Natural killer cell (primary cell): ENCODE measurements around the gene GAS2. TPM values are rescaled to one million over a fixed set of nuclear protein-coding genes. Genes with fewer than 3 reads are reported as not detected.
"Not testable (repeated sequence)": the region's sequence is repeated elsewhere in the genome, so short reads cannot be mapped to it uniquely, and the experiment has no call there.

ENCODE experiments used
- ATAC-seq, 3 donors: fragments of 150-1000 bp in 2 of 3; fragments of 200-7000 bp in 1 of 3; cut with Tn5 transposase; 1 replicate in 1 of 3; 2 replicates in 2 of 3; pipeline ENCODE4 v1.10.0; 2021; ENCODE audit warnings: mild to moderate bottlenecking in 2 of 3, moderate library complexity in 2 of 3
- DNase-seq, 2 donors: peaks; one replicate each; pipeline versions ENCODE4 v3.0.0 to v3.0.0-alpha.2; 2013 to 2021; ENCODE audit warnings: mixed read lengths in 1 of 2
- H3K27ac ChIP-seq: one replicate; pipeline ENCODE4 v1.5.1; 2013; ENCODE audit warnings: mild to moderate bottlenecking, low read length
- H3K27me3 ChIP-seq: one replicate; pipeline ENCODE4 v1.6.1; 2013; ENCODE audit warnings: low read length; ENCODE audit not compliant: control insufficient read depth, insufficient read depth
- H3K36me3 ChIP-seq: one replicate; pipeline ENCODE4 v1.6.1; 2013; ENCODE audit warnings: low read length; ENCODE audit not compliant: control insufficient read depth, insufficient read depth
- H3K4me1 ChIP-seq: one replicate; pipeline ENCODE4 v1.6.1; 2013; ENCODE audit warnings: low read length; ENCODE audit not compliant: control insufficient read depth, insufficient read depth
- H3K4me3 ChIP-seq: one replicate; pipeline ENCODE4 v1.5.1; 2013; ENCODE audit warnings: low read length
- H3K9me3 ChIP-seq: one replicate; pipeline ENCODE4 v1.6.1; 2013; ENCODE audit warnings: low read length; ENCODE audit not compliant: control insufficient read depth, insufficient read depth
- H3K27ac Mint-ChIP-seq, 2 donors: one replicate each; pipeline ENCODE4 v1.8.0; 2022; ENCODE audit warnings: mild to moderate bottlenecking in 2 of 2, mixed read lengths in 2 of 2, moderate library complexity in 1 of 2
- H3K27me3 Mint-ChIP-seq, 2 donors: one replicate each; pipeline ENCODE4 v1.8.0; 2022; ENCODE audit warnings: low read depth in 2 of 2, mixed read lengths in 2 of 2
- H3K36me3 Mint-ChIP-seq: one replicate; pipeline ENCODE4 v1.8.0; 2022; ENCODE audit warnings: mixed read lengths
- H3K4me1 Mint-ChIP-seq, 2 donors: one replicate each; pipeline ENCODE4 v1.8.0; 2022; ENCODE audit warnings: mixed read lengths in 2 of 2
- H3K4me3 Mint-ChIP-seq: one replicate; pipeline ENCODE4 v1.8.0; 2022; ENCODE audit warnings: mild to moderate bottlenecking, moderate library complexity, mixed read lengths
- H3K9me3 Mint-ChIP-seq, 2 donors: one replicate each; pipeline ENCODE4 v1.8.0; 2022; ENCODE audit warnings: mixed read lengths in 2 of 2
- CTCF ChIP-seq: fragments of 200-600 bp; IDR thresholded peaks from one replicate; pipeline ENCODE4 v1.8.0; 2022; ENCODE audit warnings: antibody characterized with exemption
- WGBS: methylation state at CpG from one replicate; pipeline ENCODE4 v1.1.7; 2013; ENCODE audit warnings: missing lambda C conversion rate; ENCODE audit not compliant: insufficient coverage; 5-methylcytosine and 5-hydroxymethylcytosine counted together
- intact Hi-C: fragments of 100-400 bp; cut with micrococcal nuclease; formaldehyde crosslinking; loops from one replicate; pipeline ENCODE4 v1.14.2; 2022
- total RNA-seq, 4 donors: library from RNA; stranded (reverse); fragments of 120-200 nt in 1 of 4; gene quantifications; one replicate each; pipeline versions ENCODE4 v1.2.3 to v1.2.4, GENCODE V29; 2013 to 2022

The GAS2 gene
- total RNA-seq, 3 donors from 2014 or later (not counting 1 experiment from before 2014, with no cell fraction given) = 2.0 to 3.5 (median 2.5) TPM

DNA sequence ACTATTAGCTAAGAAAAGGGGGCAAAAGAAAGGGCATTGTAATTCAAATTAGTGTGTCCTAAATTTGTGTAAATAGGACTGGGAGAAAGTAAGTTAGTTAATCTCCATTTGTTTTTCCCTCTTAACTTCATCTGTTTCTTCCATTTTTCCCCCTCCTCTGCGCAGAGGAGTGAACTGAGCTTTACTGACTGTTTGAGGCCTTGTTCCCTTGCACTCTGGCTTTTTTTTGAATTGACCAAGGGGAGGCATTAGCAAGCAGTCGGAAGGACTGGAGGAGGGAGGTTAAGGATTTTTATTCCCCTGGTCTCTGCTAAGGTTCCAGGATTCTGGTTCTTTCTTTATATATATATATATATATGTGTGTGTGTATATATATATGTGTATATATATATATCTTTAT is 25.5 kb upstream of the GAS2 start:
- intact Hi-C loops = no loop called here
- Mint-ChIP-seq H3K36me3 (no peaks in the 10 kb centered on the region), H3K9me3 (no peaks in the 10 kb centered on the region), H3K4me1 (no peaks in the 10 kb centered on the region), H3K27ac (no peak overlapping the region), H3K27me3 (no peaks in the 10 kb centered on the region), H3K4me3 (no peak overlapping the region)
- no peak overlapping the region for H3K4me3 ChIP-seq
- H3K36me3 ChIP-seq = no peaks in the 10 kb centered on the region
- no peak for ATAC-seq
- H3K27ac ChIP-seq = no peak overlapping the region
- WGBS = no CpG with 5 or more reads among the region's 2 CpGs
- no peak for DNase-seq
- H3K27me3 ChIP-seq = no peaks in the 10 kb centered on the region
- no peaks in the 10 kb centered on the region for H3K4me1 ChIP-seq
- no peak for TF ChIP-seq CTCF
- H3K9me3 ChIP-seq = no peaks in the 10 kb centered on the region

DNA sequence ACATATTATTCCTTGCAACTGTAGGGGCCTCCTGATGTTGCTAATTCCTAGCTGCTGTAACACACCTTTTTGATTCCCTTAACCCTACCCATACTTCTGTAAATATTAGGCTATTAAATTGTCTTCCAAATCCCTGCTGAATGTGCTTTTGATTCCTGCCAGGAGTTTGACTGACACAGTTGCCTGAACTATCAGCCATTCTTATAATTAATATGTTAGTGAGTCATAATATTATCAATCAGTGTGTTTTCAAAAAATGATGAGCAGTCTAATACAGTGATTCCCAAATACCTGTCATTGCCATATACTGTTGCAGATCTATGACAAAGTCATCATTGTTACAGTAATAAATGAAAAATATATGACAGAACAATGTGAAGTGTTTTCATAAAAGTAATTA is 24.9 kb upstream of the GAS2 start:
- H3K36me3 ChIP-seq = no peaks in the 10 kb centered on the region
- no peak overlapping the region for H3K4me3 ChIP-seq
- intact Hi-C loops = no loop called here
- TF ChIP-seq CTCF = no peak
- no peaks in the 10 kb centered on the region for H3K9me3 ChIP-seq
- no peaks in the 10 kb centered on the region for H3K27me3 ChIP-seq
- no peak overlapping the region for H3K27ac ChIP-seq
- Mint-ChIP-seq H3K4me1 (no peaks in the 10 kb centered on the region), H3K27me3 (no peaks in the 10 kb centered on the region), H3K36me3 (no peaks in the 10 kb centered on the region), H3K4me3 (no peak overlapping the region), H3K9me3 (no peaks in the 10 kb centered on the region), H3K27ac (no peak overlapping the region)
- no peak for ATAC-seq
- no peak for DNase-seq
- H3K4me1 ChIP-seq = no peaks in the 10 kb centered on the region

GRCh38 chr11:22652346-22652745 is 14.1 kb upstream of the GAS2 start:
- H3K27me3 ChIP-seq, H3K27me3 Mint-ChIP-seq, H3K36me3 Mint-ChIP-seq, H3K4me3 ChIP-seq, H3K27ac Mint-ChIP-seq, DNase-seq, H3K27ac ChIP-seq, ATAC-seq, H3K9me3 ChIP-seq, H3K4me3 Mint-ChIP-seq, H3K36me3 ChIP-seq, H3K9me3 Mint-ChIP-seq, H3K4me1 ChIP-seq, intact Hi-C loops: not testable (repeated sequence)
- WGBS = 94% methylated on average over 15 of the region's 15 CpGs
- peaks cover 19 to 20% of the 10 kb centered on the region in 2 donors for H3K4me1 Mint-ChIP-seq

- H3K27me3 Mint-ChIP-seq = no peaks in the 10 kb centered on the region
- H3K4me1 ChIP-seq = peaks cover 10% of the 10 kb centered on the region
- no peaks in the 10 kb centered on the region for H3K27me3 ChIP-seq
- peaks cover 25 to 28% of the 10 kb centered on the region in 2 donors for H3K4me1 Mint-ChIP-seq
- H3K27ac Mint-ChIP-seq = peak overlapping the region; percentile 50 to 75
- ATAC-seq (no peak), DNase-seq (no peak)
- no peak overlapping the region for H3K27ac ChIP-seq
- no peak overlapping the region for H3K4me3 ChIP-seq
- no peaks in the 10 kb centered on the region for H3K9me3 ChIP-seq
- H3K4me3 Mint-ChIP-seq = no peak overlapping the region
- TF ChIP-seq CTCF = no peak
- intact Hi-C loops = no loop called here
- H3K36me3 ChIP-seq = no peaks in the 10 kb centered on the region
- H3K36me3 Mint-ChIP-seq = no peaks in the 10 kb centered on the region
- no peaks in the 10 kb centered on the region for H3K9me3 Mint-ChIP-seq
Observed at GRCh38 chr11:22656130-22656529, 10.3 kb upstream of the GAS2 start.
